ENCODE data around the gene ZMYND19.
"Not testable (repeated sequence)": the region's sequence is repeated elsewhere in the genome, so short reads cannot be mapped to it uniquely, and the experiment has no call there.

Gene ZMYND19

DNA sequence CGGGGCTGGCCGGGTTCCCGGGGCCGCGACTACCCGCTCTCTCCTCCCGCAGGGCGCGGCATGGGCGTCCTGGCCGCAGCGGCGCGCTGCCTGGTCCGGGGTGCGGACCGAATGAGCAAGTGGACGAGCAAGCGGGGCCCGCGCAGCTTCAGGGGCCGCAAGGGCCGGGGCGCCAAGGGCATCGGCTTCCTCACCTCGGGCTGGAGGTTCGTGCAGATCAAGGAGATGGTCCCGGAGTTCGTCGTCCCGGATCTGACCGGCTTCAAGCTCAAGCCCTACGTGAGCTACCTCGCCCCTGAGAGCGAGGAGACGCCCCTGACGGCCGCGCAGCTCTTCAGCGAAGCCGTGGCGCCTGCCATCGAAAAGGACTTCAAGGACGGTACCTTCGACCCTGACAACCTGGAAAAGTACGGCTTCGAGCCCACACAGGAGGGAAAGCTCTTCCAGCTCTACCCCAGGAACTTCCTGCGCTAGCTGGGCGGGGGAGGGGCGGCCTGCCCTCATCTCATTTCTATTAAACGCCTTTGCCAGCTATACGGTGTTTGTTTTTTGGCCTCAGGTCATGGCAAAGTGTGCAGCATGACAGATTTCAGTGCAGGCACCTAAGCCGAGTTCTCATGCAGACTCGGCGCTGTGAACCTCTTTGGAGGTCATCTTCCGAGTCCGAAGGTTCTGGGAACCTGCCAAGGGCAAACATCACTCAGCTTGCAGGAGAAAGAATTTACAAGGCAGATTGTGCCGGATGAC lies 38.1 kb downstream of the ZMYND19 start:
- Histone ChIP-seq H3K4me3 (replicated peaks; ENCODE audit: low read depth, low read length) (peak overlapping the region; percentile 89), H3K36me3 (ENCODE audit: control insufficient read depth, insufficient read depth, low read length) (peaks cover 13% of the 10 kb centered on the region), H3K27me3 (replicated peaks; ENCODE audit: control insufficient read depth, insufficient read depth, low read length) (no peaks in the 10 kb centered on the region)
- DNase-seq (ENCODE audit: extremely low read depth, insufficient read length) = no peak
- TF ChIP-seq CTCF (IDR thresholded peaks at IDR 0.05; ENCODE audit: insufficient read depth, low read length, poor library complexity, severe bottlenecking) = no peak

GRCh38 chr9:137551264-137552021 lies 38.9 kb downstream of the ZMYND19 start, which contains the start of gene MRPL41:
MRPL41 (plus strand) TSS chr9:137551879; CDS start chr9:137552082, 203 bp downstream.
- DNase-seq (ENCODE audit: extremely low read depth, insufficient read length) = peak; percentile 91
- Histone ChIP-seq H3K27me3 (replicated peaks; ENCODE audit: control insufficient read depth, insufficient read depth, low read length) (no peaks in the 10 kb centered on the region), H3K36me3 (ENCODE audit: control insufficient read depth, insufficient read depth, low read length) (peaks cover 10% of the 10 kb centered on the region), H3K4me3 (replicated peaks; ENCODE audit: low read depth, low read length) (peak within 1 kb of the TSS; percentile 89)
- peak; percentile 45 for TF ChIP-seq CTCF (IDR thresholded peaks at IDR 0.05; ENCODE audit: insufficient read depth, low read length, poor library complexity, severe bottlenecking)

DNA sequence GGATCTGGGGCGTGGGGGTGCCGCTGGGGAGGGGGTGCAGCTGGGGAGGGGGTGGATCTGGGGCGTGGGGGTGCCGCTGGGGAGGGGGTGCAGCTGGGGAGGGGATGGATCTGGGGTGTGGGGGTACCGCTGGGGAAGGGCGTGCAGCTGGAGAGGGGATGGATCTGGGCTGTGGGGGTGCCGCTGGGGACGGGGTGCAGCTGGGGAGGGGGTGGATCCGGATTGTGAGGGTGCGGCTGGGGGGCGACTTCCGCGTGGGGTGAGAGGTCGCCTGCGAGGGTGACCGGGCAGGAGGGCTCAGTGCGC lies 39.4 kb downstream of the ZMYND19 start:
- H3K4me3 ChIP-seq (replicated peaks; ENCODE audit: low read depth, low read length) = peak overlapping the region; percentile 75
- not testable (repeated sequence) for H3K36me3 ChIP-seq (ENCODE audit: control insufficient read depth, insufficient read depth, low read length); H3K27me3 ChIP-seq (replicated peaks; ENCODE audit: control insufficient read depth, insufficient read depth, low read length); DNase-seq (ENCODE audit: extremely low read depth, insufficient read length)

DNA sequence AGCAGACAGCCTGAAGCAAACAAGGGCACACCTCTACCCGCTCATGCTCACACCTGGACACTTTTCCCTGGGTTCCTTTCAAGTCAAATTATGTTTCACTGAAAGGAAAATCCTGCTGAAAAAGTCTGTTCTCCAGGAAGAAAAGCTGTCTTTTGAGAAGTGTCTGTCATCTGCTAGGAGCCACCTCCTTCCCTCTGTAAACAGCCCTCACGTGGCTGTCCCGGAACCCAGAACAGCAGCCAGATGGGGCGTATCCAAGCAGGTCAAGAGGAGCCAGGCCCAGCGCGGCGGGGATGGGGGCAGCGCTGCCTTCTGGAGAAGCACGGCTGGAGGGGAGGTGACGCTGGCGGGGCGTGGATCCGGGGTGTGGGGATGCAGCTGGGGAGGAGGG lies 40.1 kb downstream of the ZMYND19 start, which contains the start of gene PNPLA7:
PNPLA7 (minus strand) TSS at position 172 of the 391 bp plus-strand sequence. CDS start 205 bp downstream, outside the sequence.
- Histone ChIP-seq H3K36me3 (ENCODE audit: control insufficient read depth, insufficient read depth, low read length) (peaks cover 4% of the 10 kb centered on the region), H3K27me3 (replicated peaks; ENCODE audit: control insufficient read depth, insufficient read depth, low read length) (no peaks in the 10 kb centered on the region), H3K4me3 (replicated peaks; ENCODE audit: low read depth, low read length) (peak within 1 kb of the TSS; percentile 75)
- peak; percentile 43 for DNase-seq (ENCODE audit: extremely low read depth, insufficient read length)
- no peak for TF ChIP-seq CTCF (IDR thresholded peaks at IDR 0.05; ENCODE audit: insufficient read depth, low read length, poor library complexity, severe bottlenecking)

GRCh38 chr9:137547687-137548543 lies 42.4 kb downstream of the ZMYND19 start:
- no peaks in the 10 kb centered on the region; the same call in 1 of the 2 replicates for H3K27me3 ChIP-seq (replicated peaks; ENCODE audit: control insufficient read depth, insufficient read depth, low read length)
- DNase-seq (ENCODE audit: extremely low read depth, insufficient read length) = no peak
- no peaks in the 10 kb centered on the region for H3K36me3 ChIP-seq (ENCODE audit: control insufficient read depth, insufficient read depth, low read length)
- no peak for TF ChIP-seq CTCF (IDR thresholded peaks at IDR 0.05; ENCODE audit: insufficient read depth, low read length, poor library complexity, severe bottlenecking)
- no peak overlapping the region for H3K4me3 ChIP-seq (replicated peaks; ENCODE audit: low read depth, low read length)
